HG03571 (cell line): Measurements from ENCODE around the gene EHD1.

Experiments used
- ATAC-seq: cut with Tn5 transposase; IDR thresholded peaks from one replicate; pipeline ENCODE4 v1.9.1; 2021; ENCODE audit not compliant: unreplicated experiment

The EHD1 gene

DNA sequence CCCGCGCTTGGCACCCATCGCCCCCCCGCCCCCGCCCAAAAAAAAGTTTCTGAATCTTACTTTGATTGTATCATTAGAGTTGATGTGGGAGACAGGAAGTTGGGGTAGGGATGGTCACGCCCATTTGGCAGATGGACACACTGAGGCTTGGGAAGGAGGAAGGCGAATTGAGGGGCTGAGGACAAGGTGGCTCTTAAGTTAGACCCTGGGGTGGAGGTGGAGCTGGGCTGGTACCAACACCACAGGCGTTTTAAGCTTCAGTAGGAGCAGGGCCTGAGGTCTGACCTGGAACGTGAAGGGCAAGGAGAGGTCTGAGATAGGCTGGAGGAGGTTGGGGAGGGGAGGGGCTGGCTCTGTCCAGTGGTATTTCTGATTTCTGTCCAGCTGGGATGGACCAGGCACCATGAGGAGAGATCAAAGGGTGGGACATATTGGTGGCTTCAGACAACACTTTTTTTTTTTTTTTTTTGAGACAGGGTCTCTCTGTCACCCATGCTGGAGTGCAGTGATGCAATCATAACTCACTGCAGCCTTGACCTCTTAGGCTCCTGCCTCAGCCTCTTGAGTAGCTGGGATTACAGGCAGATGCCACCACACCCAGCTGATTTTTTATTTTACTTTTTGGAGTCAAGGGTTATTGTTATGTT, 33.2 kb downstream of the EHD1 start:
- no peak for ATAC-seq

DNA sequence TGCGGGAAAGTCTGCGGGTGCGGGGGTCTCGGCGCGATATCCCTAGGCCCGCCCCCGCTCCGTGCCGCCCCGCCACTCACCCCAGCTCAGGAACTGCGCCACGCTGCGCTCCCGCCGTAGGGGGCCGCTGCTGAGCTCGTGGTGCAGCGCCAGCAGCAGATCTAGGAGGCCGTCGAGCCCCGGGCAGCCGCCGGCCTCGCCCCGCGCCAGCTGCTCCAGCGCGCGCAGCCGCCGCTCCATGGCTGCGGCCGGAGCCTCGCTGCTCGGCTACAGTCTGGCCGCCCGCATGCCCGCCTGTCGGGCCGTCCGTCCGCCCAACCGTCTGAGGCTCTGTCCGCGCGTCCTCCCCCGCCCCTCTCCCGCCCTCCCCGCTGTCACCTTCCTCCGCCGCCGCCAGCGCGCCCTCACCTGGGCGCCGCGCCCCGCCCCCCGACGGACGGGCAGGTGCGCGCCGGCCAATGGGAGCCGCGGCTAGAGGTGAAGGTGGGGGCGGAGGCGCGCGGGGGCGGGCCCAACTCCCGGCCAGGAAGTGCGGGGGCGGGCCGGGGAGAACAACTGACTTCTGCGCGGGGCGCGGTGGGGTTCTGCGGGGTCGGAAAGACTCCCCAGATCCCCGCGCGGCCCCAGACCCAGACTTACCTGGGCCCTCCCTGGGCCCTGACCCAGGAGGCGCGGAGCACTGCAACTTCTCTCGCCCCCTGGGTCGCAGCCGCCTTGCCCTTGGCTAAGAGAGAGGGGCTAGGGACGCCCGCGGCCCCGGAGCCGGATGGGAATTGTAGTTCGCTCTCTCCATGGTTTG, 33.9 kb downstream of the EHD1 start, which contains the start of gene CDC42BPG:
CDC42BPG (minus strand) TSS at position 324 of the 799 bp plus-strand sequence; CDS start at position 240, 84 bp downstream.
- no peak for ATAC-seq

DNA sequence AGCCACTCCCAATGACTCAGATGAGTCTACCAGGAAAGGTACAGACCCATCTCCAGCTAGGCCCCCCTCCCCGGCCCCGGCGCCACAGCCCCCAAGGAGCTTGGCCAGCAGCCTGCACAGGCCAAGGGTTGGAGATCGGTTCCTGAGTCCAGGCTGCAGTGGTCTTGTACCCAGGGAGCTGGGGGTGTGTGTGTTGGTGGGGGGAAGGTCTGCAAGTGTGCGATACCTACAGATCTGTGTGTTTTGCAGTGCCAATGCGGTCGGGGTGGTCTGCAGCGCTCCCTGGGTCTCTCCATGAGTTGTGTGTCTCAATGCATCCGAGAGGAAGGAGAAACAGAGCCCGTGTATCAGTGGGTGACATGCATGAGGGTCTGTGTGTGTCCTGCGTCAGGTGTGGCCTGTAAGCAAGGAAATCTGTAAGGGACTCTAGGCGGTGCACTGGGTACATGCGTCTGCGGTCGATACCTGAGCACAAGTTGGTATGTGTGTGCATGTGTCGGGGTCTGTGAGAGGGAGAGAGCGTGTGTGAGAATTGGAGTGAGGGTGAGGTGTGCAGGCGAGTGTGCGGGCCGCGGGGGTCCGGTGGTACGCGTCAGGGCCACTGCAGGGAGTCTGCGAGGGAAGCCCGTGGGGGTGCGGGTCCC, 34.6 kb downstream of the EHD1 start:
- ATAC-seq, result no peak

DNA sequence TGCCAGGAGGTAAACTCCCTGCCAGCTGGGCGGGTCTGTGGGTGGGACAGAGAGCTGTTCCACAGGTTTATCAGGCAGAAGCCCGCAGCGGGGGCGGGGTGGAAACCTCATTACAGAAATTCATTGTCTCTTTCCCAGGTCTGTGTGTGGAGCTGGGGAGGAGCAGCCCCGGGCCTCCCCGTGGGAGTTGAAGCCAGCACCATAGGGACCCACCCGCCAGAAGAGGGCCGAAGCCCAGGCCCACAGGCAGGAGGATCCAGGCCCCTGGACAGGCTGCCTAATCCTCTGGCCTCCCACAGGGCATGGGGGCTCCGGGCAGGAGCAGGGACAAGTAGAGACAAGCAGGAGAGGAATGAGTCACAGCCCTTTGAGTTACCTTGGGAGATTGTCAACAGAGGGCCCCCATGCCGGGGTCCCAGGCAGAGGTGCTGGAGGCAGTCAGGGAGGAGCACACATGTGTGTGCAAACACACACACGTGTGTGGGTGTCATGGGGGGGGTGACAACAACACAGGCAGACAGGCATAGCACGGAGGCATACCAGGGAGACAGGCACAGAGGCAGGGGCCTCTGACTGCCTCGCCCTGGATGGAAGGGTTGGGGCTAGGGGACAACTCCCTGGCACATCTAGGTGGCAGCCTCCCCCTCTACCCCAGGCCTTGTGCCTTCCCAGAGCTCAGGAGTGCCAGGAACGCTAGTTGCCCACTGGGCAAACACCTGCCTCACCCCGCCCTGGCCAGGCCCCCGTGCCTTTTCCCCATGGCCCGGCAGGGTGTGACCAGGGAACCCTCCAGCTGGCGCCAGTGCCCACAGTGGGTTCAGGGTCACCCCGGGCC, 35.4 kb downstream of the EHD1 start:
- no peak for ATAC-seq

DNA sequence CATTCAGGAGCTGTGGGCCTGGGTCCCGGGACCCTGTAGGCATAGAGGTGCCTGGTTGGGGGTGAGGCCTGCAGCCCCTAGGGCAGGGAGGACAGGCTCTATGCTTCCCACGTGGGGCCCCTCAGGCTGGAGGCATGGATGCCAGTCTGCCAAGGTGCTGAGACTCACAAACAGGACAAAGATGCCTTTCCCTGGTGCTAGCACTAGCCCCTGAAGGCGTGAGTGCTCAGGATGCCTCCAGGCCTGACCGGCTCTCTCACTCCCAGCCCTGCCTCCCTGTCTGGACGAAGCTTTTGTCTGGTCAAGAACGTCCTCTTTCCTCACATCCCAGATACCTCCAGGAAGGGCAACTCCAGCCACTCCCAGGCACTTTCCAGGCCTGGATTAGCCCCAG, 36.1 kb downstream of the EHD1 start:
- no peak for ATAC-seq

DNA sequence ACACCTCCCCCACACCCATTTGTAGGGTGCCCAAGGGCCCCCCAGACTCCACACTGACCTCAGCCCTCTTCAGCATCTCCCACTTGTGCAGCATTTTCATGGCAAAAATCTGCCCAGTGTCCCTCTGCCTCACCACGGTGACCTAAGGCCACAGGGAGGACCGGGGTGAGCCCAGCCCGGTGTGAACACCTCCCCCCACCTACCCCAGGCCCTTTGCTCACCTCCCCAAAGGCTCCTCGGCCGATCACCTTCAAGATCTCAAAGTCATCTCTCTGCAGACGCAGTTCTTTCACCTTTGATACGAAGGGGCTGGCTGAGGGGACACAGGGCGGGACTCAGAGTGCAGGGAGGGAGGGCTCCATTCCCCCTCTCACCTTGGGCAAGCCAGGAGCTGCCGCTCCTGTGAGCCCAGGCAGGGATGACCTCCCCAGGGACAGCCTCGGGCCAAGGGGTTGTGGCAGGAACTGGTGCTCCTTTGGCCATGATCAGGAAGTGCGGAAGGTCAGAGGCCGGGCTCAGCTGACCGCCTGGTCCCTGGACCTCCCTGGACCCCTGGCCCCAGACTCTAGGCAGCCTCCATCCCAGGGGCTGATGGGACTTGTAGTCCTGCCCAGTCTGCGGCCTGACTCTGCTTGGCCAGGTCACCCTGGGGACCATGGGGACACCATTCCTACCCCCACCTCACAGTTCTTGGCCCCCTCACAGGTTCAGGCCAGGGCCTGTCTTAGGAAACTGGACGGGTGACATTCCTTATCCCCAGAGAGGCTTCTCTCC, 36.6 kb downstream of the EHD1 start:
- no peak for ATAC-seq

DNA sequence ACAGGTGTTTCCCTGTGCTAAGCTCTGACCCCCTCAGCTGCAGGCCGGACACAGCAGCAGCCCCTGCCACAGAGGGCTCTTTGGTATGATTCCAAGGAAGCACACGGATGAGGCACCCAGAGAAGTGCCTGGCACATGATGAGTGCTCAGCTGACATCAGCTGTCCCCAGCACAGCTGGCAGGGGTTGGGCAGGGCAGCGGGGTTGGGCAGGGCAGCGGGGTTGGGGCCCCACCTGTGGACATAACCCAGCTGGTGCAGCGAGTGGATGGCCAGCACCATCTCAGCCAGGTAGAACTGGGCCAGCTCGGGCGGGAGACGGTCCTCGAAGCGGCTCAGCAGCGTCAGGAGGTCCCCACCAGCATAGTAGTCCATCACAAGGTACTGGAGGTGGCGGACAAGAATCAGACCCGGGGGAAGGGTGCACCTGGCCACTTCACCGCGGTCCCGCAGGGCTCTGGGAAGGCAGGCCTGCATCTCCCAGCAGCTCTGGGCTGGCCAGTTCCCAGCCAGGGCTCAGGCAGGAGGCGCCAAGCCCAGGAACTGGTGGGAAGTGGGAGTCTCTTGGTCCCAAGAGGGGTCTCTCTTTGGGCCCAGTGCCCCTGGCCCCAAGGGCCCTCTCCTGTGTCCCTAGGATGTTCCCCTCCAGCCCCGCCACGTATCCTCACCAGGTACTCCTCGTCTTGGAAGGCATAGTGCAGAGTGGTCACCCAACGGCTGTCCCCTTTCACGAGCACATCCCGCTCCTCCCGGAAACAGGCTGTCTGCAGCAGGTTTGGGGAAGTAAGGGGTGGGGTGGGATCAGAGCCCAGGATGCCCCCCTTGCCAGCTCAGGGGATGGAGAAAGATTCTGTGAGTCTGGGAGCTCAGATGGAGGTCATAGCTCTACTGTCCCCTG, 38.3 kb downstream of the EHD1 start:
- no peak for ATAC-seq

DNA sequence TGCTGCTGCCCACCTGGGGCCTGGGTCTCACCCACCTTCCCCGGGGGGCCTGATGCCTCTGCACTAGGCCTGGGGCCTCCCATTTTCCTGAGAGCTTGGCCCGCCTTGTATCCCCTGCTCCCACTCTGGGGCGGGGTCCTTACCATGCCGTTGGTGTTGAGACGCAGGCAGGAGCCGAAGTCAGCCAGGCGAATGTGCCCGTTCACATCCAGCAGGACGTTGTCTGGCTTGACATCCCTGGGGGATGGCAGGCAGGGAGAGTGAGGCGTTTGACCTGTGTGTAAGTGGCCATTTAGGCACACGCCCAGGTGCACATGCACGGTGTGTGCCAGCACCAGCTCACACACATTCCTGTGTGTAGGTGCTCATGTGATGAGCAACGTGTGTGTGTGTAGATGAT, 39.1 kb downstream of the EHD1 start:
- no peak for ATAC-seq

DNA sequence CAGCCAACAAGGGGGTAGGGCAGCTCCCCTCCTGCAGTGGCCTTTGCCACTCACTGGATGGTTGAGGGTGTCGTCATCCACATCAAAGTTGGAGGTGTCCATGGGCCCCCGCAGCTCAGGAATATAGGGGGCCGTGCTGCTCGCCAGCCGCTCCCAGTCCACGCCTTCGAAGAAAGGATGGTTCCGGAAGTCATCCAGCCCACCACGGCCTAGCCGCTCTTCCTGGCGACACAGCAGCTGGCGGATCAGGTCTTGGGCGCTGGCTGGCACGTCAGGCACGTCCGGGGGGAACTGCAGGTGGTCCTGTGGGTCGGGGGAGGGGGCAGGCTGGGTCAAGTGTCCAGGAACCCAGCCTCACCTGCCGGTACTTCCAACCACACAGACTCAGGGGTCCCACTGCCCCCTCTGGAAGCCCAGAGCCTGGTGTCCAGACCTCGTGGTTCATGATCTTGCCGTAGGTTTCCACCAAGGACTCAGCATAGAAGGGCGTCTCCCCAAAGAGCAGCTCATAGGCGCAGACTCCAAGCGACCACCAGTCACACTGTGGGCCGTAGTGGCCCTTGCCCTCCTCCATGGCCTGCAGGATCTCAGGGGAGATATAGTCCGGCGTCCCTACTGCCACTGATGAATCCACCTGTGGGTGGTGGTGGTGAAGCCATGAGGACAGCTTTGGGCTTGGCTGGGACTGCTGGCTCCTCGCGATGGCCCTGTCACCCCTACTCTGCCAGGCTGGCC, 39.7 kb downstream of the EHD1 start:
- no peak for ATAC-seq

DNA sequence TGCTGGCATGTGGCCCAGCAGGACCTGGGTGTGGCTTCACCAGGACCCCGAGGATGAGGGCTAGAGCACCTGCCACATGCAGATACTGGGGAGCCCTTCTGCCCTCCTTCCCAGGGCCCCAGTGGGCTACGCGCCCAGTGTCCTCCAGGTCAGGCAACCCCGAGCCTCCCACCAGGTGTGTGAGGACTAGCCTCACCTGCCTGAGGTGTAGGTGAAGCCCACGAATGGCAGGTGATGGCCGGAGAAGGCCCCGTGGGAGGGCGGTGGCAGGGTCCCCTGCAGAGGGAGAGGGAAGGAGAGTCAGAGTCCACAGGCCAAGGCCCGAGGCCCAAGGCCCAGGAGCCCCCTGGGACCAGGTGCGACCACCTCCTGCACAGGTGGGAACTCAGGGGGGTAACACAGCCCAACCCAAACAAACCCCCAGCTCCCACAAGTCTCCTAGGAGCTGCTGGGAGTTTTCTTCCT, 40.5 kb downstream of the EHD1 start:
- no peak for ATAC-seq

DNA sequence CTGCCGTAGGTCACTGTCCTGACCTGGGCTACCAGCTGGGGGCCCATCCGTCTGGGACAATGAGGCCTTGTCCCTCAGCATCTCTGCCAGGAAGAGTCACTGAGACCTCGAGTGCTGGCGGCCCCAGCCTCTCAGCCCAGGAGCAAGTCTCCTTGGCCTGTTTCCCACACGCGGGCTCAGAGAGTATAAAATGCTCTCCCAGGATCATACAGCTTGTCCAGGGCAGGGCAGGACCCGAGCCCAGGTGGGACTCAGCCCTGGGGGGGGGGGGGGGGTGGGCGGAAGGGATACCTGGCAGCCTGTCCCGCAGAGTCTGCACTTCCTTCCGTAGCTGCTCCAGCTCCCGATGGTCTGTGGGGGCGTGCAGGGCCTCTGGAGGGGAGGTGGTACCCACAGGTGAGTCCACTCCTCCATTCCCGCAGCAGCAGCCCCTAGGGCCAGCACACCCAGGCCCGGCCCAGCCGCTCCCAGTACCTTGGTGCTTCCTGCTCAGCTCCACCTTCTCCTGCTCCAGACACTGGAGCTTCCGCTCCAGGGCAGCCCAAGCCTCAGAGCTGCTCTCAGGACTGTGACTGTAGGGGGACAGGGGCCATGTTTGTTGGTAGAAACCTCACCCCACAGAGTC, 41.9 kb downstream of the EHD1 start:
- no peak for ATAC-seq

DNA sequence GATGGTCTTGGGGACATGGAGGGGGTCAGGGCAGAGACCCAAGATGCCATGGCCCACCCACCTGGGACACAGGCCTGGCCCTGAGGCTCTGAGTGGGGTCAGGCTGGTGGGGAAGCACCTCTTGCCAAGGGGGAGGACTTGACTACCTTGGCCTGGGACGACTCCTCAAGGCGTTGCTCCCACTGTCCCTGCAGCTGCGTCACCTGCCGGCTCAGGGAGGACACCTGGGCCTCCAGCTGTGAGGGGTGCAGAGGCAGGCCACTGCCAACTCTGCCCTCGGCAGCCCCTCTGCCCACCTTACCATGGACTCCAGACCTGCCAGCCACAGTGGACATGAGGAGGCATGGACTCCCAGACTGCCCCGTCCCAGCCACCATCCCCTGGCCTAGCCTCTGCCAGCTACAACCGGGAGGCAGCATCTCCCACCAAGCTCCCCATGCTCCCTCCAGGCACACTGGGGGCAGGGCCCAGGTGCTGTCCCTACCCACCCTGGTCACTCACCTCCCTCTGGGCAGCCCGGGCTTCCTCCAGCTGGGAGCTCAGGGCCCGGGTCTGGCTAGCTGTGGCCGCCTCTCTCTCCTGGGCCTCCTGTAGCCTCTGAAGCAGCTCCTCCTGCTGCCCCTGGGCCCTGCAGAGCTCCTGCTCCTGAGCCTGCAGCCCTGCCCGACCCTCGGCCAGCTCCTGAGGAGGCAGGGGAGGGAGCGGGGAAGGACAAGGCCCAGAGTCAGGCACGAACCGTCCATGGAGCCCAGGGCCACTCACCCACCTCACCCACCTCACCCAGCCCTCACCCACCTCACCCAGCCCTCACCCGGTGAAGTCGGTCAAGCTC, 42.6 kb downstream of the EHD1 start:
- ATAC-seq, result no peak

DNA sequence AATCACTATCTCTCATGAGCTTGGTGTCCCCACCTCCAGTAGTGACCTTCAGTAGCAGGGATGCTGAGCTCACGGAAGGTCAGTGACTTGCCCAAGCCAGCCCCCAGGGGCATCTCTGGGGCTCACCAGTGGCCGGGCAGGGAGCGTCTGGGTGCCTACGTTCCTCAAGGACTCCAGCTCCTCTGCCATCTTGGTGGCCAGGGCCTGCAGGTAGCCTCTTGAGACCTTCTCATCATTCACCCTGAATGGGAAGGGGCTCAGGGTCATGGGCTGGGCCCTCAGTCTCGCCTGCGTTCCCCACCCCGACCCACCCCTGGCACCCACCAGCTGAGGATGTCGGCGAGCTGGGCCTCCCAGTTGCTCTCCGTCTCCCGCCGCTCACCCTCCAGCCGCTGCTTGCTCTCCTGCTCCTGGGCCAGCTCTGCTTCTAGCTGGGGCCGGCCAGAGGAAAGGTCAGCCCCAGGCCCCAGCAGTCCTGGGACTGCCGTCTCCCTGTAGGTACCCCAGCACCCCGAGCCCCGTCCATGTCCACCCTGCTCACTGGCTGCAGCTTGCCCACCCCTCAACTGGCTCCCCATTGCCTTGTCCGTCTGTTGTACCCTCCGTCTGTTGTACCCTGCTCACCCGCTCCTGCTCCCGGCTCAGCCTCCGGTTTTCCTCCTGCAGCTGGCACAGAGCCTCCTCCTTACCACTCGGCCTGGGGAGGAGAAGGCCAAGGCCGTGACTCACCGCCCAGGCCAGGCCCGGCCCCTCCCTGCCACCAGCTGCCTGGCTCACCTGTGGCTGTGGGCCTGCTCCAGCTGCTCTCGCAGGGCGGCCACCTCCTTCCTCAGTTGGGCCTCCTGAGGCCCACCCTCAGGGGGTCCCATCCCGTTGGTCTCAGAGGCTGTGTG, 43.5 kb downstream of the EHD1 start:
- ATAC-seq, result no peak

DNA sequence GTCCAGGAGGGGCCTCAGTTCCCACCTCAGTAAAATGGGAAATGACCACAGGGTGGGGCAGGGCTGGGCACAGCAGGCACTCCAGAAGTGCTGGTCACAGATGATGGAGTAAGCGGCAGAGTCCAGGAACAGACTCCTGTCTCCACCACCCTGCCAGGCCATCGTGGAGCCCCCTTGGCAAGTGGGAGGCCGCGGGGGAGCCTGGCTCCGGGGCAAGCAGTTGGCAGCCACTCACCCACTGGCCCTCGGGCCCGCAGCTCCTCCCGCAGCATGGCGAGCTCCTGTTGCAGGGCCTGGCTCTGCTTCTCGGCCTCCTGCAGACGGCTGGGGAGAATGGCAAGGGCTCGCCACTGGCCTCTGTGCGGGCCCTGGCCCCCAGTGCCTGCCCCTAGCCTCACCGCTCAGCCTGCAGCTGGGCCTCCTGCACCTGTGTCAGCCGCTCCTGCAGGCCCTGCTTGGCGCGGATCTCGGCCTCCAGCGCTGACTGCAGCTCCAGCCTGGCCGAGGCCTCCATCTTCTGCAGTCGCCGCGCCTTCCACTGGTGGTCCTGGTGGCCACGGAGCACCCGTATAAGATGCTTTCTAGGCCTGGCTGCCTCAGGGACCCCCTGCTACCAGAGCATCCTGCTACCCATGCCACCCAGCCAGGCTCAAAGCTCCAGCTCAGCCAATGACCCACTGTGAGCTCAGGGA, 44.2 kb downstream of the EHD1 start:
- no peak for ATAC-seq

DNA sequence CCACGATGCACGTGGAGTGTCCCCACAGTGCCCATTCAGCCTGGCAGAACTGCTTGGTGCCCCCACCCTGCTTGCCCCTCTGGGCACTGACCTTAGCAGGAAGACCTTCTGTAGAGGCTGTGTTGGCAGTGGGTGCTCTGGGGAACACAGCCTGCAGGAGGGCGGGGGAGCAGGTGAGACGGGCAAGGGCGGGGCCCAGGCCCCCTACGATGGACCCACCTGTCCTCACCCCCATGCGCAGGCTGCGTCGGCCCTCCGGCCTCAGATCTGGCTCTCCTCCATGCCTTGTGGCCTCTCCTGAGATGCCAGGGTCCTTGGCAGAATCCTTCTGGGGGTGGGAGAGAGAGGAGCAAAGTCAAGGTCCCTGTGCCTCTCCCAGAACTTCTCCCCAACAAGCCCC, 44.9 kb downstream of the EHD1 start:
- no peak for ATAC-seq

DNA sequence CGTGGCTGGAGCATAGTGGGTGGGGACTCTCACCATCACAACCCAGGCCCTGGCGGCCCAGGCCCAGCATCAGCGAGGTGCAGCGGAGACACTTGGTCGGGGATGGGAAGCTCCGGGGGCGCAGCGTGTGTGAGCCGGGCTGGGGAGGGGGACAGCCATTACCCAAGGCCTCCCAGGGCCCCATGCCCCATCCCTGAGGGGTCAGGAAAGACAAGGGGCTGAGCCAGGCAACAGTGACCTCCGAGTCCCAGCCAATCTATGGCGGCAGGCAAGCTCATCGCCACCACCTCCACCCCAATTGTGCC, 45.3 kb downstream of the EHD1 start:
- ATAC-seq, result no peak
